WTC11 (cell line): ENCODE data around the gene GP2. TPM values are rescaled to one million over a fixed set of nuclear protein-coding genes. Genes with fewer than 3 reads are reported as not detected.

Source experiments
- ATAC-seq: fragments of 200-7000 bp; cut with Tn5 transposase; 2 replicates; pipeline ENCODE4 v1.10.0; 2021; ENCODE audit warnings: mild to moderate bottlenecking, moderate library complexity
- CTCF ChIA-PET: fragments of 300-600 bp; sonication (Branson Sonifier 250); formaldehyde crosslinking; loops from one replicate; lab custom pipeline; 2021; ENCODE audit warnings: antibody characterized with exemption; lab: Charles Lee
- POLR2A ChIA-PET: fragments of 350-600 bp; sonication (Branson Sonifier 250); formaldehyde crosslinking; loops from one replicate; lab custom pipeline; 2021; ENCODE audit warnings: antibody characterized with exemption; lab: Charles Lee
- DNase-seq: peaks from one replicate; pipeline ENCODE4 v3.0.0; 2021; ENCODE audit warnings: low spot score
- H3K27ac Mint-ChIP-seq: 2 replicates; pipeline ENCODE4 v1.8.0; 2021; ENCODE audit warnings: mixed read lengths
- H3K27me3 Mint-ChIP-seq: 2 replicates; pipeline ENCODE4 v1.8.0; 2021; ENCODE audit warnings: low read depth, mild to moderate bottlenecking, moderate library complexity, mixed read lengths
- H3K36me3 Mint-ChIP-seq: 2 replicates; pipeline ENCODE4 v1.8.0; 2021; ENCODE audit warnings: mixed read lengths
- H3K4me1 Mint-ChIP-seq: 2 replicates; pipeline ENCODE4 v1.8.0; 2022; ENCODE audit warnings: mixed read lengths
- H3K4me3 Mint-ChIP-seq: 2 replicates; pipeline ENCODE4 v1.8.0; 2021; ENCODE audit warnings: mild to moderate bottlenecking, moderate library complexity, mixed read lengths
- H3K9me3 Mint-ChIP-seq: 2 replicates; pipeline ENCODE4 v1.8.0; 2021; ENCODE audit warnings: mixed read lengths
- CREM ChIP-seq: sonication (generic); formaldehyde crosslinking; IDR thresholded peaks from 2 replicates; pipeline ENCODE4 v1.8.1; 2022; ENCODE audit warnings: mild to moderate bottlenecking, missing genetic modification reagents, moderate library complexity
- ELF4 ChIP-seq: sonication (generic); formaldehyde crosslinking; IDR thresholded peaks from 2 replicates; pipeline ENCODE4 v1.8.1; 2022; ENCODE audit warnings: low read depth, mild to moderate bottlenecking, moderate library complexity, missing genetic modification reagents
- FOXK1 ChIP-seq: sonication (generic); formaldehyde crosslinking; IDR thresholded peaks from 2 replicates; pipeline ENCODE4 v1.8.0; 2022; ENCODE audit warnings: mild to moderate bottlenecking, moderate library complexity, missing genetic modification reagents
- GABPB1 ChIP-seq: sonication (generic); formaldehyde crosslinking; IDR thresholded peaks from 2 replicates; pipeline ENCODE4 v1.8.1; 2023; ENCODE audit warnings: mild to moderate bottlenecking, missing genetic modification reagents
- IRF2 ChIP-seq: sonication (generic); formaldehyde crosslinking; IDR thresholded peaks from 2 replicates; pipeline ENCODE4 v1.8.0; 2022; ENCODE audit warnings: low read depth, missing genetic modification reagents, borderline replicate concordance
- MYBL2 ChIP-seq: sonication (generic); formaldehyde crosslinking; IDR thresholded peaks from 2 replicates; pipeline ENCODE4 v1.8.1; 2023; ENCODE audit warnings: mild to moderate bottlenecking, moderate library complexity, missing genetic modification reagents
- NFATC4 ChIP-seq: fragments of 250-450 bp; sonication (Bioruptor Pico); IDR thresholded peaks from 2 replicates; pipeline ENCODE4 v1.9.0; 2021; ENCODE audit warnings: mild to moderate bottlenecking
- NFE2L1 ChIP-seq: sonication (generic); formaldehyde crosslinking; IDR thresholded peaks from 2 replicates; pipeline ENCODE4 v1.8.1; 2023; ENCODE audit warnings: missing genetic modification reagents
- NR2C2 ChIP-seq: sonication (generic); formaldehyde crosslinking; IDR thresholded peaks from 2 replicates; pipeline ENCODE4 v1.8.0; 2022; ENCODE audit warnings: mild to moderate bottlenecking, missing genetic modification reagents
- TP53 ChIP-seq: sonication (generic); formaldehyde crosslinking; IDR thresholded peaks from 2 replicates; pipeline ENCODE4 v1.8.1; 2023; ENCODE audit warnings: mild to moderate bottlenecking, missing genetic modification reagents
- total RNA-seq: library from RNA; stranded (reverse); gene quantifications from 3 replicates; pipeline ENCODE4 v1.2.3, GENCODE V29; 2021
- TF ChIP-seq, protein P1 (sequence below): fragments of 250-450 bp; sonication (Bioruptor Pico); IDR thresholded peaks from 2 replicates; pipeline ENCODE4 v1.9.0; 2021; ENCODE audit warnings: moderate library complexity, mild to moderate bottlenecking, inconsistent platforms, borderline replicate concordance
- TF ChIP-seq, protein P2 (sequence below): sonication (generic); formaldehyde crosslinking; IDR thresholded peaks from 2 replicates; pipeline ENCODE4 v1.8.0; 2022; ENCODE audit warnings: missing genetic modification reagents
- TF ChIP-seq, protein P3 (sequence below): sonication (generic); formaldehyde crosslinking; IDR thresholded peaks from 2 replicates; pipeline ENCODE4 v1.8.0; 2022; ENCODE audit warnings: mild to moderate bottlenecking, missing genetic modification reagents
- TF ChIP-seq, protein P4 (sequence below): fragments of 250-450 bp; sonication (Bioruptor Pico); IDR thresholded peaks from 2 replicates; pipeline ENCODE4 v1.9.0; 2021; ENCODE audit warnings: mild to moderate bottlenecking
- TF ChIP-seq, protein P5 (sequence below): sonication (generic); formaldehyde crosslinking; IDR thresholded peaks from 2 replicates; pipeline ENCODE4 v1.8.1; 2023; ENCODE audit warnings: mild to moderate bottlenecking, moderate library complexity, missing genetic modification reagents
- TF ChIP-seq, protein P6 (sequence below): fragments of 250-450 bp; sonication (Bioruptor Pico); IDR thresholded peaks from 2 replicates; pipeline ENCODE4 v1.9.0; 2021; ENCODE audit warnings: mild to moderate bottlenecking
- TF ChIP-seq, protein P7 (sequence below): sonication (generic); formaldehyde crosslinking; IDR thresholded peaks from 2 replicates; pipeline ENCODE4 v1.8.1; 2022; ENCODE audit warnings: low read depth, missing genetic modification reagents, borderline replicate concordance

Gene GP2
- total RNA-seq, 1 experiment from 2014 or later, result 6.6 TPM

DNA sequence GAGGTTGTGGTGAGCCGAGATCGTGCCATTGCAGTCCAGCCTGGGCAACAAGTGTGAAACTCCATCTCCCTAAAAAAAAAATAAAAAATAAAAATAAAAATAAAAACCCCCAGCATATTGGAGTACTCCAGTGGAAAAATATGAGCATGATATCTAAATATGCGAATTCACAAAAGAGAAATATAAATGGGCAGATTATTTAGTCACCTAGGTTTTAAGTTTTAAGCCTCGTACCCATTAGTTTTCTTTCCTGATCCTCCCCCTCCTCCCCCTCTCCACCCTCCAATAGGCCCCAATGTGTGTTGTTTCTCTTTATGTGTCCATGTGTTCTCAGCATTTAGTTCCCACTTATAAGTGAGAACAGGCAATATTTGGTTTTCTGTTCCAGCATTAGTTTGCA, 62.3 kb downstream of the GP2 start:
- Mint-ChIP-seq H3K4me3 (no peak overlapping the region), H3K27me3 (no peaks in the 10 kb centered on the region), H3K9me3 (no peaks in the 10 kb centered on the region)
- CTCF ChIA-PET, result no interaction called here
- TF ChIP-seq, protein P1, sequence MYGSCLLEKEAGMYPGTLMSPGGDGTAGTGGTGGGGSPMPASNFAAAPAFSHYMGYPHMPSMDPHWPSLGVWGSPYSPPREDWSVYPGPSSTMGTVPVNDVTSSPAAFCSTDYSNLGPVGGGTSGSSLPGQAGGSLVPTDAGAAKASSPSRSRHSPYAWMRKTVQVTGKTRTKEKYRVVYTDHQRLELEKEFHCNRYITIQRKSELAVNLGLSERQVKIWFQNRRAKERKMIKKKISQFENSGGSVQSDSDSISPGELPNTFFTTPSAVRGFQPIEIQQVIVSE (CRISPR knock-in tag), result no peak
- TF ChIP-seq GABPB1 (CRISPR knock-in tag), result no peak
- TF ChIP-seq, protein P2, sequence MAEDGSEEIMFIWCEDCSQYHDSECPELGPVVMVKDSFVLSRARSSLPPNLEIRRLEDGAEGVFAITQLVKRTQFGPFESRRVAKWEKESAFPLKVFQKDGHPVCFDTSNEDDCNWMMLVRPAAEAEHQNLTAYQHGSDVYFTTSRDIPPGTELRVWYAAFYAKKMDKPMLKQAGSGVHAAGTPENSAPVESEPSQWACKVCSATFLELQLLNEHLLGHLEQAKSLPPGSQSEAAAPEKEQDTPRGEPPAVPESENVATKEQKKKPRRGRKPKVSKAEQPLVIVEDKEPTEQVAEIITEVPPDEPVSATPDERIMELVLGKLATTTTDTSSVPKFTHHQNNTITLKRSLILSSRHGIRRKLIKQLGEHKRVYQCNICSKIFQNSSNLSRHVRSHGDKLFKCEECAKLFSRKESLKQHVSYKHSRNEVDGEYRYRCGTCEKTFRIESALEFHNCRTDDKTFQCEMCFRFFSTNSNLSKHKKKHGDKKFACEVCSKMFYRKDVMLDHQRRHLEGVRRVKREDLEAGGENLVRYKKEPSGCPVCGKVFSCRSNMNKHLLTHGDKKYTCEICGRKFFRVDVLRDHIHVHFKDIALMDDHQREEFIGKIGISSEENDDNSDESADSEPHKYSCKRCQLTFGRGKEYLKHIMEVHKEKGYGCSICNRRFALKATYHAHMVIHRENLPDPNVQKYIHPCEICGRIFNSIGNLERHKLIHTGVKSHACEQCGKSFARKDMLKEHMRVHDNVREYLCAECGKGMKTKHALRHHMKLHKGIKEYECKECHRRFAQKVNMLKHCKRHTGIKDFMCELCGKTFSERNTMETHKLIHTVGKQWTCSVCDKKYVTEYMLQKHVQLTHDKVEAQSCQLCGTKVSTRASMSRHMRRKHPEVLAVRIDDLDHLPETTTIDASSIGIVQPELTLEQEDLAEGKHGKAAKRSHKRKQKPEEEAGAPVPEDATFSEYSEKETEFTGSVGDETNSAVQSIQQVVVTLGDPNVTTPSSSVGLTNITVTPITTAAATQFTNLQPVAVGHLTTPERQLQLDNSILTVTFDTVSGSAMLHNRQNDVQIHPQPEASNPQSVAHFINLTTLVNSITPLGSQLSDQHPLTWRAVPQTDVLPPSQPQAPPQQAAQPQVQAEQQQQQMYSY (CRISPR knock-in tag), result no peak
- TF ChIP-seq NFE2L1, result no peak
- no peak for TF ChIP-seq NR2C2 (CRISPR knock-in tag)
- TF ChIP-seq MYBL2 (CRISPR knock-in tag), result no peak
- no peak for TF ChIP-seq ELF4 (CRISPR knock-in tag)
- TF ChIP-seq, all 79 proteins: peak for 0
- POLR2A ChIA-PET, result no interaction called here
- no peak for DNase-seq
- no peaks in the 10 kb centered on the region for H3K36me3 Mint-ChIP-seq
- H3K27ac Mint-ChIP-seq, result no peak overlapping the region
- H3K4me1 Mint-ChIP-seq, result peaks cover 31% of the 10 kb centered on the region
- ATAC-seq, result no peak

DNA sequence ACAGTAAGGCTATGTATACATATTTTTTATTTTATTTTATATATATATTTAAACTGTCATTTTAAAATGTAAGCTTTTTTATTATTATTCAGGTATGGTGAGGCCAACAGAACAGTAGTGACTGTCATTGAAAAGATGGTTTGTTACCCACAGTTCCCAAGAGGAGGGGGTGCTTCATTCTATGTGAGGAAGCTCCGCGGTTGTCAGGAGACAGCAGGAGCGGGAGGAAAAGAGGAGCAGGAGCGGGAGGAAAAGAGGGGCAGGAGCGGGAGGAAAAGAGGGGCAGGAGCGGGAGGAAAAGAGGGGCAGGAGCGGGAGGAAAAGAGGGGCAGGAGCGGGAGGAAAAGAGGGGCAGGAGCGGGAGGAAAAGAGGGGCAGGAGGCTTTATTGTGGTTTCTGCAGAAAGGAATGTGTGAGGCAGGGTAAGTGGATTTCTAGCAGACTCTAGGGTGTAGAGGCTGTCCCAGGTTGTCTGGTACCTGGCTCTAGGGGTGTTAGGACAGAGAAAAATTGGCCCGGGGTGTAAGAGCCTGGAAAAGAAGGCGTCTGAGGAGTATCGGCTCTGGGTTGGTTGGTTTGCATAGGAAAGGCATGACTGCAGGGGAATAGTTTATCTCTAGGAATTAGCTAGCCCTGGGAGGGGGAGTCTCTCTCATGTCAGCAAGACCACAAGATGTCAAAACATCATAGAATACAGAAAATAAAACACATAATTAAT, 64.0 kb downstream of the GP2 start:
- POLR2A ChIA-PET, result interaction anchor here (1.1 kb wide), 1 partner anchor 32 kb away, joined by 4 read pairs; no protein-coding TSS in a partner anchor
- Mint-ChIP-seq H3K9me3 (peaks cover 10% of the 10 kb centered on the region), H3K27me3 (no peaks in the 10 kb centered on the region; the same call in 1 of the 2 replicates), H3K36me3 (peaks cover 9% of the 10 kb centered on the region), H3K4me1 (peaks cover 29% of the 10 kb centered on the region), H3K4me3 (no peak overlapping the region; the same call in 1 of the 2 replicates), H3K27ac (peak overlapping the region; percentile 24; the same call in 1 of the 2 replicates)
- CTCF ChIA-PET, result interaction anchor here (0.6 to 4.2 kb wide), 5 partner anchors 12 to 364 kb away, joined by 3 to 24 read pairs (median 4); no protein-coding TSS in a partner anchor
- DNase-seq, result no peak
- peak; percentile 69 for ATAC-seq
- TF ChIP-seq ELF4 (CRISPR knock-in tag) (no peak), TP53 (CRISPR knock-in tag) (no peak), CREM (CRISPR knock-in tag) (no peak), IRF2 (CRISPR knock-in tag) (no peak)
- TF ChIP-seq, protein P3, sequence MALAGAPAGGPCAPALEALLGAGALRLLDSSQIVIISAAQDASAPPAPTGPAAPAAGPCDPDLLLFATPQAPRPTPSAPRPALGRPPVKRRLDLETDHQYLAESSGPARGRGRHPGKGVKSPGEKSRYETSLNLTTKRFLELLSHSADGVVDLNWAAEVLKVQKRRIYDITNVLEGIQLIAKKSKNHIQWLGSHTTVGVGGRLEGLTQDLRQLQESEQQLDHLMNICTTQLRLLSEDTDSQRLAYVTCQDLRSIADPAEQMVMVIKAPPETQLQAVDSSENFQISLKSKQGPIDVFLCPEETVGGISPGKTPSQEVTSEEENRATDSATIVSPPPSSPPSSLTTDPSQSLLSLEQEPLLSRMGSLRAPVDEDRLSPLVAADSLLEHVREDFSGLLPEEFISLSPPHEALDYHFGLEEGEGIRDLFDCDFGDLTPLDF (CRISPR knock-in tag), result no peak

DNA sequence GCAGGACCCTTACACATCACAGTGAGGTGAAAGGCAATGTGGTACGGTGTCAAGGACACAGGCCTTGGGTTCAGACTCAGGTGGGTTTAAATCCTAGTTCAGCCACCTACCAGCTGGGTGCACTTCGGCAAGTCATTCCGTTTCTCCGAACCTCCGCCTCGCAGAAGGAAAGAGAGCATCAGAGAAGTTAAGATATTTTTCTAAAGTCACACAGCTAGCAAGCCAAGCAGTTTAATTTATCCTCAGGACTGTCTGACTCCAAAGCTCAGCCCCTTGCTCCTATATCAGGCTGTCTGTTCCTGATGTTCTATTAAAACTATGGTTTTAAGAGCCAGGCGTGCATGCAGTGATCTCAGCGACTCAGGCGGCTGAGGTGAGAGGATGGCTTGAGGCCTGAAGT, 65.1 kb downstream of the GP2 start:
- Mint-ChIP-seq H3K36me3 (peaks cover 9% of the 10 kb centered on the region), H3K4me3 (no peak overlapping the region), H3K9me3 (peaks cover 10% of the 10 kb centered on the region), H3K27me3 (no peaks in the 10 kb centered on the region; the same call in 1 of the 2 replicates), H3K4me1 (peaks cover 22% of the 10 kb centered on the region), H3K27ac (no peak overlapping the region)
- DNase-seq (no peak), ATAC-seq (no peak)
- POLR2A ChIA-PET, result no interaction called here
- CTCF ChIA-PET, result interaction anchor here (1.0 to 4.2 kb wide), 3 partner anchors 38 to 355 kb away, joined by 3 to 24 read pairs (median 4); no protein-coding TSS in a partner anchor
- TF ChIP-seq, protein P4, sequence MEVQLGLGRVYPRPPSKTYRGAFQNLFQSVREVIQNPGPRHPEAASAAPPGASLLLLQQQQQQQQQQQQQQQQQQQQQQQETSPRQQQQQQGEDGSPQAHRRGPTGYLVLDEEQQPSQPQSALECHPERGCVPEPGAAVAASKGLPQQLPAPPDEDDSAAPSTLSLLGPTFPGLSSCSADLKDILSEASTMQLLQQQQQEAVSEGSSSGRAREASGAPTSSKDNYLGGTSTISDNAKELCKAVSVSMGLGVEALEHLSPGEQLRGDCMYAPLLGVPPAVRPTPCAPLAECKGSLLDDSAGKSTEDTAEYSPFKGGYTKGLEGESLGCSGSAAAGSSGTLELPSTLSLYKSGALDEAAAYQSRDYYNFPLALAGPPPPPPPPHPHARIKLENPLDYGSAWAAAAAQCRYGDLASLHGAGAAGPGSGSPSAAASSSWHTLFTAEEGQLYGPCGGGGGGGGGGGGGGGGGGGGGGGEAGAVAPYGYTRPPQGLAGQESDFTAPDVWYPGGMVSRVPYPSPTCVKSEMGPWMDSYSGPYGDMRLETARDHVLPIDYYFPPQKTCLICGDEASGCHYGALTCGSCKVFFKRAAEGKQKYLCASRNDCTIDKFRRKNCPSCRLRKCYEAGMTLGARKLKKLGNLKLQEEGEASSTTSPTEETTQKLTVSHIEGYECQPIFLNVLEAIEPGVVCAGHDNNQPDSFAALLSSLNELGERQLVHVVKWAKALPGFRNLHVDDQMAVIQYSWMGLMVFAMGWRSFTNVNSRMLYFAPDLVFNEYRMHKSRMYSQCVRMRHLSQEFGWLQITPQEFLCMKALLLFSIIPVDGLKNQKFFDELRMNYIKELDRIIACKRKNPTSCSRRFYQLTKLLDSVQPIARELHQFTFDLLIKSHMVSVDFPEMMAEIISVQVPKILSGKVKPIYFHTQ, result no peak
- TF ChIP-seq, protein P5, sequence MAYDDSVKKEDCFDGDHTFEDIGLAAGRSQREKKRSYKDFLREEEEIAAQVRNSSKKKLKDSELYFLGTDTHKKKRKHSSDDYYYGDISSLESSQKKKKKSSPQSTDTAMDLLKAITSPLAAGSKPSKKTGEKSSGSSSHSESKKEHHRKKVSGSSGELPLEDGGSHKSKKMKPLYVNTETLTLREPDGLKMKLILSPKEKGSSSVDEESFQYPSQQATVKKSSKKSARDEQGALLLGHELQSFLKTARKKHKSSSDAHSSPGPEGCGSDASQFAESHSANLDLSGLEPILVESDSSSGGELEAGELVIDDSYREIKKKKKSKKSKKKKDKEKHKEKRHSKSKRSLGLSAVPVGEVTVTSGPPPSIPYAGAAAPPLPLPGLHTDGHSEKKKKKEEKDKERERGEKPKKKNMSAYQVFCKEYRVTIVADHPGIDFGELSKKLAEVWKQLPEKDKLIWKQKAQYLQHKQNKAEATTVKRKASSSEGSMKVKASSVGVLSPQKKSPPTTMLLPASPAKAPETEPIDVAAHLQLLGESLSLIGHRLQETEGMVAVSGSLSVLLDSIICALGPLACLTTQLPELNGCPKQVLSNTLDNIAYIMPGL (CRISPR knock-in tag), result no peak
- TF ChIP-seq NFATC4 (no peak), FOXK1 (no peak)
- TF ChIP-seq, protein P6, sequence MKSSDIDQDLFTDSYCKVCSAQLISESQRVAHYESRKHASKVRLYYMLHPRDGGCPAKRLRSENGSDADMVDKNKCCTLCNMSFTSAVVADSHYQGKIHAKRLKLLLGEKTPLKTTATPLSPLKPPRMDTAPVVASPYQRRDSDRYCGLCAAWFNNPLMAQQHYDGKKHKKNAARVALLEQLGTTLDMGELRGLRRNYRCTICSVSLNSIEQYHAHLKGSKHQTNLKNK, result no peak
- TF ChIP-seq, protein P7, sequence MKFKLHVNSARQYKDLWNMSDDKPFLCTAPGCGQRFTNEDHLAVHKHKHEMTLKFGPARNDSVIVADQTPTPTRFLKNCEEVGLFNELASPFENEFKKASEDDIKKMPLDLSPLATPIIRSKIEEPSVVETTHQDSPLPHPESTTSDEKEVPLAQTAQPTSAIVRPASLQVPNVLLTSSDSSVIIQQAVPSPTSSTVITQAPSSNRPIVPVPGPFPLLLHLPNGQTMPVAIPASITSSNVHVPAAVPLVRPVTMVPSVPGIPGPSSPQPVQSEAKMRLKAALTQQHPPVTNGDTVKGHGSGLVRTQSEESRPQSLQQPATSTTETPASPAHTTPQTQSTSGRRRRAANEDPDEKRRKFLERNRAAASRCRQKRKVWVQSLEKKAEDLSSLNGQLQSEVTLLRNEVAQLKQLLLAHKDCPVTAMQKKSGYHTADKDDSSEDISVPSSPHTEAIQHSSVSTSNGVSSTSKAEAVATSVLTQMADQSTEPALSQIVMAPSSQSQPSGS (CRISPR knock-in tag), result no peak
